Central memory CD8-positive, alpha-beta T cell (primary cell): Measurements from ENCODE around the gene SEC14L3.

Source experiments
- ATAC-seq: fragments of 150-1000 bp; cut with Tn5 transposase; replicated peaks from 2 replicates; pipeline ENCODE4 v1.10.0; 2022; ENCODE audit warnings: mild to moderate bottlenecking, moderate FRiP score, moderate number of reproducible peaks; ENCODE audit not compliant: poor library complexity, severe bottlenecking; ENCODE audit errors: extremely low read depth
- DNase-seq, 2 donors: peaks; one replicate each; pipeline ENCODE4 v3.0.0; 2021; ENCODE audit warnings: low spot score in 2 of 2
- H3K27ac Mint-ChIP-seq: one replicate; pipeline ENCODE4 v1.8.0; 2022; ENCODE audit warnings: low read depth, mild to moderate bottlenecking, moderate library complexity, mixed read lengths
- H3K27me3 Mint-ChIP-seq: one replicate; pipeline ENCODE4 v1.8.0; 2022; ENCODE audit warnings: mixed read lengths
- H3K36me3 Mint-ChIP-seq: one replicate; pipeline ENCODE4 v1.8.0; 2022; ENCODE audit warnings: mild to moderate bottlenecking, moderate library complexity, mixed read lengths; ENCODE audit not compliant: insufficient read depth
- H3K4me1 Mint-ChIP-seq: one replicate; pipeline ENCODE4 v1.8.0; 2022; ENCODE audit warnings: mixed read lengths
- H3K4me3 Mint-ChIP-seq: one replicate; pipeline ENCODE4 v1.8.0; 2022; ENCODE audit warnings: mild to moderate bottlenecking, moderate library complexity, mixed read lengths
- H3K9me3 Mint-ChIP-seq: one replicate; pipeline ENCODE4 v1.8.0; 2022; ENCODE audit warnings: mixed read lengths

Gene SEC14L3

DNA sequence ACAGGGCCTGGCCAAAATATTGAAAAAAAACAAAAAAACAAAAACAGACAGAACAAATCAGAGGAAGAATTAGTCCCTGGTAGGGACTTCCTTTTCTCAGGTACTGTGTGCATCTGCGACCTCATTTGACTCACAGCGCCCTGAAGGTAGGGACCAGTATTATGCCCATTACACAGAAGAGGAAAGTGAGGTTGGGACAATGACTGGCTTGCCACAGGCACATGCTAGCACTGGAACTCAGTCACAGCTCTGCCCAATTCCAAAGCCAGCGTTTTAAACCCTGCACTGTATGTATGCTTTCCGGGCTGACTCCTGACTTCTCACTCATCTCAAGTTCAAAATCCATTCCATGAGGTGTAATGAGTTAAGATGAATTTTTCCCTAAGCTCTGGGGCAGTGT lies 30.3 kb upstream of the SEC14L3 start:
- no peak overlapping the region for H3K27ac Mint-ChIP-seq
- peaks cover under 1% of the 10 kb centered on the region for H3K36me3 Mint-ChIP-seq
- H3K9me3 Mint-ChIP-seq, result no peaks in the 10 kb centered on the region
- H3K27me3 Mint-ChIP-seq, result peaks cover 37% of the 10 kb centered on the region
- ATAC-seq (no peak), DNase-seq (no peak)
- no peaks in the 10 kb centered on the region for H3K4me1 Mint-ChIP-seq
- H3K4me3 Mint-ChIP-seq, result no peak overlapping the region

DNA sequence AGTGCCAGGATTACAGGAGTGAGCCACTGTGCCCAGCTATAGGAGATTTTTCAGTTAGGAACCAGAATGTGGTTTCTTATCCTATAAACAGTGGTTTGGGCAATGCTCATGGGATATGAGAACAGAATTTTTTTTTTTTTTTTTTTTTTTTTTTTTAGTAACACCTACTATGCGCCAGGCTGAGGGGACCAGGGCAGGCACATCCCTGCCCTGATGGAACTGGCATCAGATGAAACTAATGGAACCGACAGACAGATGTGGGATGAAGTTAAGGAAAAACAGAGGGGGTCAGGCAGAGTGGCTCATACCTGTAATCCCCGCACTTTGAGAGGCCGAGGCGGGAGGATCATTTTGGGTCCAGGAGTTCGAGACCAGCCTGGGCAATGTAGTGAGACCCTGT lies 28.8 kb upstream of the SEC14L3 start:
- Mint-ChIP-seq H3K4me3 (no peak overlapping the region), H3K27ac (no peak overlapping the region), H3K36me3 (peaks cover 2% of the 10 kb centered on the region), H3K4me1 (no peaks in the 10 kb centered on the region), H3K27me3 (peaks cover 25% of the 10 kb centered on the region), H3K9me3 (no peaks in the 10 kb centered on the region)
- no peak for ATAC-seq
- DNase-seq, result no peak

DNA sequence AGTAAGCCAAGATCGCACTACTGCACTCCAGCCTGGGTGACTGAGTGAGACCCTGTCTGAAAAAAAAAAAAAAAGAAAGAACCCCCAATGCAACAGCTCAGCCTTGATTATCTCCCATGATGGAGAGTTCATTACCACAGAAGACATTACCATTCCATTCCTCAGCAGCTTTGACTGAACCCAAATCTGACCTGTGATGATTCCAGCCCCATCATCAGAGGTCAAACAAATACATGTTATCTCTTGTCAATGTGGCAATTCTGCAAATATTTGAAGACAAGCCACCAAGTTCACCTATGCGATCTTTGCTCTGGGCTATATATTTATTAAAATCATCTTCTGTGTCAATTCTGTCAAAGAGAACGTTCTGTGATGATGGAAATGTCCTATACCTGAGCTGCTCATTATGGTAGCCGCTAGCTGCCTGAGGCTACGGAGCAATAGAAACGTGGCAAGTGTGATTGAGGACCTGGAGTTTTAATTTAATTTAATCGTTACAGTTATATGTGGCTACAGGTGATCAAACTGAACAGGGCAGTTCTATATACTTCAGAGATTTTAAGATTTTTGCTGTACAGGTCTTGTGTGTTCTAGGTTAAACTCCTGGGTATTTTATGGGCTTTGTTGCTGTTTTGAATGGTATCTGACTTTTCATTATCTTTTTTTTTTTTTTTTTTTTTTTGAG lies 25.8 kb upstream of the SEC14L3 start:
- H3K9me3 Mint-ChIP-seq, result no peaks in the 10 kb centered on the region
- peaks cover 10% of the 10 kb centered on the region for H3K27me3 Mint-ChIP-seq
- H3K4me3 Mint-ChIP-seq, result no peak overlapping the region
- H3K4me1 Mint-ChIP-seq, result no peaks in the 10 kb centered on the region
- H3K36me3 Mint-ChIP-seq, result peaks cover 2% of the 10 kb centered on the region
- no peak overlapping the region for H3K27ac Mint-ChIP-seq
- no peak for ATAC-seq
- no peak for DNase-seq

DNA sequence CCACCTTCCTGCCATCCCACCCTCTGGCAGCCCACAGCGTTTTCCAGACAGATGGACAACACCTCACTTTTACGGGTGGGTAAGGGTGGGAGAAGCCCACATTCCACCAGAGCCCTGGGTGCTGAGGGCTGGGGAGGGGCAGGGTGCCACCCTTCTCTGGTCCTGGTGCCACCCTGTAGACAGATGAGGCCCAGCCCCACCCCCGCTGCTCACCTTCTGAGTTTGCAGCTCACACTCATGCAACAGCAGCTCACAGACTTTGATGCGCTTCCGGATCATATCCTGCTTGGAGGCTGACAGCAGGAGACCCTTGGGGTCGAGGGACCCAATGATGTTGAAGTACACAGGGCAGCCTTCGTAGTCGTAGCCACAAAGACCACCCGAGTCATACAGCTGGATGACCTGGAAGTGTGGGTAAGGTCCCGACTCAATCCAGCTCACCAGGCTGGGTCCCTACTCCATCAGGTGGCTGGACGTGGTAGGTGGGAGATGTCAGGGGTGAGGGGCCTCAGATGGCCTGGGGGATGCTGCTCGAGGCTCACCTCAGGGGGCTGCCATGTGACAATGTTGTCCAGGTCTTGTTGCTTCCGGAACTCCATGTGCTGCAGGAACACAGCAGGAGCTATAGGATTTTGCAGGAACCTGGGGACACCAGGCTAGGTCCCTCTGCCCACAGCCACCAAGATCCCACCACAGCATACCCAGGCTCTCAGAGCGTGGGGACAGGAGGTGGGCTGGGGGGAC lies 23.4 kb upstream of the SEC14L3 start:
- H3K27me3 Mint-ChIP-seq, result peaks cover 28% of the 10 kb centered on the region
- ATAC-seq, result no peak
- H3K4me3 Mint-ChIP-seq, result no peak overlapping the region
- H3K27ac Mint-ChIP-seq, result no peak overlapping the region
- no peaks in the 10 kb centered on the region for H3K4me1 Mint-ChIP-seq
- no peak for DNase-seq
- peaks cover 2% of the 10 kb centered on the region for H3K36me3 Mint-ChIP-seq
- H3K9me3 Mint-ChIP-seq, result no peaks in the 10 kb centered on the region

DNA sequence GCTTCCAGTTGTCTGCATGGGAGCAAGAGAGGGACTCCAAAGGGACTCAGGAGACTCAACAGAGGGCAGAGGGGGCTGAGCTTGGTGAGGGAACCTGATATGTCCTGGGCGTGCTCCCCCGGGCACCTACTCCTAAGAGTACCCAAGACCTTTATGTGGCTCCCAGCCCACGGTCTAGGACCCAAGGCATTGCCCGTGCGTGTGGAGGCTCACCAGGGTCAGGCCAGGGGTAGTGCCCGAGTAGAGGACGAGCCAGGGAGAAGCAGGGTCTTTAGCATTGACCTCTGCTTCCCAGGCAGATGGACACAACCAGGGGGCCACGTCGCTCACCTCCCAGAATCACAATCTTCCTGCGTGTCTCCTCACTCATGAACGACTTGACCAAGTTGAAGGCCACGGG lies 20.3 kb upstream of the SEC14L3 start:
- Mint-ChIP-seq H3K9me3 (no peaks in the 10 kb centered on the region), H3K4me3 (no peak overlapping the region), H3K4me1 (no peaks in the 10 kb centered on the region), H3K27ac (no peak overlapping the region), H3K27me3 (peaks cover 36% of the 10 kb centered on the region), H3K36me3 (peaks cover 2% of the 10 kb centered on the region)
- ATAC-seq (no peak), DNase-seq (no peak)

DNA sequence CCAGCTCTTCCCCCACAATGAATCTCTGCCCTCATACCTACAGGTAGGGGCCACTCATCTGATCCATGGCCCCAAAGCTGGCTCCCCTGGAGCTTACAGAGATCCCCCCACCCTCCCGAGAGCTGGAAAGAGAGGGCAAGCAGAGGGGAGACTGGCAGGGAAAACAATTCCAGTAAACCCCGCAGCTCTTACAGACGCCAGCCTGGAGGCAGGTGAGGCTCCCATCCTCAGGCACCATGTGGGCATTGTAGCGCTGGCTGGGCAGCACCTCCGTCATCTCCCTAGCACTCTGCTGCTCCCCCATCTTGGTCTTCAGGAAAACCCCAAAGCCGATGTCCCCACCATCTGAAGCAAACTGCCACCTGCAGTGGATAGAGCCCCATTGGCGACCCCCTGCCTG lies 19.6 kb upstream of the SEC14L3 start:
- Mint-ChIP-seq H3K36me3 (no peaks in the 10 kb centered on the region), H3K27ac (no peak overlapping the region), H3K27me3 (peaks cover 36% of the 10 kb centered on the region), H3K4me1 (no peaks in the 10 kb centered on the region), H3K9me3 (no peaks in the 10 kb centered on the region), H3K4me3 (no peak overlapping the region)
- no peak for DNase-seq
- no peak for ATAC-seq

DNA sequence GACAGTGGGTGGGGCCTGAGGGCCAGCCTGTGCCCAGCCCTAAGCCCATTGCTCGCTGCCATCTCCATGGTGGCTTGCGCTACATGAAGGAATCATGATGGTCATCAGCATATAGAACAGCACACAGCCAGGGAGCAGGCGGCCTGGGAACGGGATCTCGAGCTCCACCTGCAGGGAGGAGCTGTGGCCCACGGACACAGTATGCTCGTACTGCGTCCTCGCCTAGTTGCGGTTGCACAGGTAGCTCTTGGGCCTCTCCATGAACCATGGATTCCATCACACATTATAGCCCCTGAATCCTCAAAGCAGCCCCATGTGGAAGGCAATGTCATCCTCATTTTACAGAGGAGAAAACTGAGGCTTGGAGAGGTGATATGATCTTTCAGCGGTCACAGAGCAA lies 18.6 kb upstream of the SEC14L3 start:
- no peak for DNase-seq
- Mint-ChIP-seq H3K27me3 (peaks cover 36% of the 10 kb centered on the region), H3K36me3 (no peaks in the 10 kb centered on the region), H3K4me3 (no peak overlapping the region), H3K9me3 (no peaks in the 10 kb centered on the region), H3K27ac (no peak overlapping the region), H3K4me1 (no peaks in the 10 kb centered on the region)
- no peak for ATAC-seq

DNA sequence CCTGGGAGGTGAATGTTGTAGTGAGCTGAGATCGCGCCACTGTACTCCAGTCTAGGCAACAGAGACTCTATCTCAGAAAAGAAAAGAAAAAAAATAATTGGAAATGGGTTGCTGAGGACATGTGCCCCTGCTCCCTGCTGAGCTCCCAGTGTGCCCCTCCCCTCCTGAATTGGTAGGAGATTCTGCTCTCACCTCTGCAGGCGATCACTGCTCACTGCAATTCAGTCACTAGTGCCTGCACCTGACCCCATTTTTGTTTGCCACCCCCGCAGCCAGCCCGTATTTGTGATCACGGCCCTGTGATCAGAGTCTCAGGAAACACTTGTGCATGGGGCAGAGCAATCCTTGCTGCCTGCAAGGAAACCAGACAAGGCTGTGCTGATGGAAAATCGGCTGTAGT lies 16.3 kb upstream of the SEC14L3 start:
- H3K9me3 Mint-ChIP-seq, result no peaks in the 10 kb centered on the region
- peaks cover 26% of the 10 kb centered on the region for H3K27me3 Mint-ChIP-seq
- DNase-seq, result no peak
- ATAC-seq, result no peak
- no peaks in the 10 kb centered on the region for H3K4me1 Mint-ChIP-seq
- no peak overlapping the region for H3K4me3 Mint-ChIP-seq
- no peaks in the 10 kb centered on the region for H3K36me3 Mint-ChIP-seq
- H3K27ac Mint-ChIP-seq, result no peak overlapping the region

DNA sequence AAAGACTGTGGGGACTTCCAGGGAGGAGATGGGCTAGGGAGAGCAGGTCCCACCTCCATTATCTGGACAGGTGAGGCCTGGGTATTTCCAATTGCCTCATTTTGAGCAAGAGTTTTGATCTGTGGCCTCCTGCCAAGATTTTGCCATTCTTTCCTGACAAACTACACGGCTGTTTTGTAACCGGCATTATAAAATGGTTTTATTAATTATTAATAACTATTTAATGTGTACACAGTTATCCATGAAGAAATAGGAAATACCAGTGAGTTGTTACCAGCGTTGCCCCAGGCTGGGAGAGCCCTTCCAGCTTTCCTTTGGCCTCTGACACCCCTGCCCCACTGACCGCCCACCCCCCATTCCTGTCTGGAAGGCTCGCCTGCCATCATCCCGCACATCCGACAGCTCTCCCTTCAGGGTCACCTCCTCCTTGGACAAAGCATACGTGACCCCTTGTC lies 14.9 kb upstream of the SEC14L3 start:
- Mint-ChIP-seq H3K4me3 (no peak overlapping the region), H3K27ac (no peak overlapping the region), H3K36me3 (peaks cover 1% of the 10 kb centered on the region), H3K9me3 (no peaks in the 10 kb centered on the region), H3K4me1 (no peaks in the 10 kb centered on the region), H3K27me3 (peaks cover 25% of the 10 kb centered on the region)
- ATAC-seq (no peak), DNase-seq (no peak)

DNA sequence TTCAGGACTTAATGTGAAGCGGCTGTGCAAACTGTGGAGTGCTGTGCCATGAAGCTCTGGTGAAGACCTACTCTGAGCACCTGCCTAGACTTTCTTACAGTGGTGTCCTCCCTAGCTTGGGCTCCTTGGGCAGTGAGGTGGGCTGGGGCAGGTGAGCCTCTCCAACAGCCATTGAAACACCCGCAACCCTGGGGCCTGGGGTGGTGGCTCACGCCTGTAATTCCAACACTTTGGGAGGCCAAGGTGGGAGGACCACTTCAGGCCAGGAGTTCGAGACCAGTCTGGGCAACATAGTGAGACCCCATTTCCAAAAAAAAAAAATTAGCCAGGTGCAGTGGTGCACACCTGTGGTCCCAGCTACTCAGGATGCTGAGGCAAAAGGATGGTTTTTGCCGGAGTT lies 14.3 kb upstream of the SEC14L3 start:
- H3K27me3 Mint-ChIP-seq, result peaks cover 25% of the 10 kb centered on the region
- no peak overlapping the region for H3K27ac Mint-ChIP-seq

DNA sequence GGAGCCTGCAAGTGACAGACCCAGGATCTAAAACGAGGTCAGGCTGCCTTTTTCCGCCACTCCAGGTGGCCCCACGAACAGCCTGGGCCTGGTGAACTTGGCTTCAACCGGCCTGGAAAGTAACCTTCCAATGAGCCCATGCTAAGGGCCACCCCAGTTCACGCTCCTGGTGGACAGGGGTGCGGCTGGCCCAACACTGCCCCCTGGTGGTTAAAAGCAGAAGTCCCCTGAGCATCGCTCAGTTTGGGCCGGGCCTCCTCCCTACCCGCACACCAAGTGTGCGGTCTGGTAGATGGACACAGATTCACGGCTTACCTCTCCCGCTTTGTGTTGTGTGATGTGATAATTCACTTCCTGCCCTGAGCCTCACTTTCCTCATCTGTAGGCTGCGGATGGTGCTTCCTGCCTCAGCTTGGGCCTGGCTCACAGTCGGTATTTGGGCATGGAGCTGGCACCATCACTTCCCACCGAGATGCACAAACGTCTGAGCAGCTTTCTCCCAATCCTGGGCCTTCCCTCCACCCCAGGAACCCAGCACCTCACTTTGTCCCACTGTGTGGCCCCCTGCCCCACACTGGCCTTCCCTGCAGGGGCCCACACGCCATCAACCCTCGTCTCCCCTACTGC lies 13.7 kb upstream of the SEC14L3 start:
- Mint-ChIP-seq H3K27ac (no peak overlapping the region), H3K4me1 (no peaks in the 10 kb centered on the region), H3K36me3 (peaks cover 1% of the 10 kb centered on the region), H3K9me3 (no peaks in the 10 kb centered on the region), H3K27me3 (peaks cover 21% of the 10 kb centered on the region), H3K4me3 (no peak overlapping the region)
- peak; percentile 95 for ATAC-seq
- DNase-seq, result peak; percentile 62 to 79

More for the DNA sequence above, 14.3 kb upstream of the SEC14L3 start:
- Mint-ChIP-seq H3K36me3 (peaks cover 1% of the 10 kb centered on the region), H3K4me3 (no peak overlapping the region), H3K4me1 (no peaks in the 10 kb centered on the region), H3K9me3 (no peaks in the 10 kb centered on the region)
- ATAC-seq (no peak), DNase-seq (no peak)

DNA sequence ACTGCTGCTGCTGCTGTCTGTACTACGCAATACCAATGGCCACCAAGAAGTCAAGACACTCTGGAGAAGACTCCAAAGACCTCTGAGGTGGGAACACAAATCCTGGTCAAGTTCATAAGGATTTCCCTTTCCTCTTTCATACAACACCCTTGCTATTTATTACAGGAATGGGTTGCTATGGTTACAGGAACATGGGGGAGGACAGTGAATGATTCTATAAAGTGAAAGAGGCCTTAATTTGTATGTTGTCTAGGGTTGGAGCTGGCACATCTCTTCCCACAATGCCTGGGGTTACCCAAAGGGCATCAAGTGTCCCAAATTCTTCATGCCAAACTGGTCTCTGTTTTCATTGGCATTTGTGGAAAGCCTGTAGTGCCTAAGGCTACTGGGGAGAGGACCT lies 11.4 kb upstream of the SEC14L3 start:
- no peak for DNase-seq
- H3K4me3 Mint-ChIP-seq, result no peak overlapping the region
- peaks cover 10% of the 10 kb centered on the region for H3K27me3 Mint-ChIP-seq
- no peak for ATAC-seq
- peaks cover 1% of the 10 kb centered on the region for H3K36me3 Mint-ChIP-seq
- no peaks in the 10 kb centered on the region for H3K9me3 Mint-ChIP-seq
- no peaks in the 10 kb centered on the region for H3K4me1 Mint-ChIP-seq
- no peak overlapping the region for H3K27ac Mint-ChIP-seq

DNA sequence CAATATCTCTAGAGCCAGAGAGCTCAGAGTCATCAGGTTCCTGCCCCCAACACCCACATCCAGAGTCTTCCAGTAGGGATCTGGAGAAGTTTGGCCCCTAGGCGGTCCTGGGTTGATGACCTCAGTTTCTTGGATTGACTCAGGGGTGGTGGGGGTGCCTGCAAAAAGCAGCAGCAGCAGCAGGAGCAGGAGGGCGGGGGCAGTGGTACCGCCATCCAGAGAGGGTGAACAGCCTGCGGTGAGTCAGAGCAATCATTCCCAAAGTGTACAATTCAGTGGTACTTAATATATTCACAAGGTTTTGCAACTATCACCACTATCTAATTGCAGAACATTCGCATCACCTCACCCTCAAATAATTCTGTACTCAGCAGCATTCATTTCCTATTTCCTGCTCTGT lies 9.9 kb upstream of the SEC14L3 start:
- H3K4me3 Mint-ChIP-seq, result no peak overlapping the region
- peaks cover 21% of the 10 kb centered on the region for H3K27me3 Mint-ChIP-seq
- H3K36me3 Mint-ChIP-seq, result peaks cover 1% of the 10 kb centered on the region
- ATAC-seq (no peak), DNase-seq (no peak)
- H3K27ac Mint-ChIP-seq, result no peak overlapping the region
- no peaks in the 10 kb centered on the region for H3K4me1 Mint-ChIP-seq
- H3K9me3 Mint-ChIP-seq, result no peaks in the 10 kb centered on the region
